GM23248 (cell line): ENCODE results near the gene MEGF6.

ENCODE experiments used
- EZH2 ChIP-seq: fragments of 200-600 bp; sonication (generic); IDR thresholded peaks from 2 replicates; pipeline ENCODE4 v1.6.1; 2018; ENCODE audit warnings: antibody characterized with exemption, mild to moderate bottlenecking; ENCODE audit not compliant: insufficient read depth, poor library complexity, severe bottlenecking
- EZH2phosphoT487 ChIP-seq: fragments of 200-600 bp; sonication (generic); IDR thresholded peaks from 2 replicates; pipeline ENCODE4 v1.6.1; 2018; ENCODE audit warnings: antibody characterized with exemption, moderate library complexity, mild to moderate bottlenecking, low read depth; ENCODE audit not compliant: insufficient read depth

- TF ChIP-seq EZH2, result no peak
- no peak for TF ChIP-seq EZH2phosphoT487
Measured at GRCh38 chr1:3478187-3478586, 133.1 kb downstream of the MEGF6 start.
